Endothelial cell of umbilical vein (primary cell): ENCODE measurements around the gene FILIP1L. TPM values are rescaled to one million over a fixed set of nuclear protein-coding genes. Genes with fewer than 3 reads are reported as not detected.
A peak's percentile ranks its signal among the peaks of the same experiment; 100 is the strongest.

Experiments used
- BruUV-seq: library from RNA; stranded (reverse); fragments of 400-500 nt; replicated peaks from 2 replicates; lab custom pipeline; 2021; lab: Mats Ljungman, UMichigan
- CTCF ChIA-PET: fragments of 300-600, 350-600 bp; sonication (Branson Sonifier 250); formaldehyde crosslinking; loops from one replicate; lab custom pipeline; 2021; ENCODE audit warnings: antibody characterized with exemption, inconsistent platforms; lab: Charles Lee
- POLR2A ChIA-PET: fragments of 300-600, 350-600 bp; sonication (Branson Sonifier 250); formaldehyde crosslinking; loops from one replicate; lab custom pipeline; 2021; ENCODE audit warnings: antibody characterized with exemption, inconsistent platforms; lab: Charles Lee
- DNase-seq: peaks from one replicate; pipeline ENCODE4 v3.0.0-alpha.2; 2011; ENCODE audit warnings: low read depth, low spot score
- FAIRE-seq: peaks from 2 replicates; lab custom pipeline; 2011; peaks lifted over from hg19 to GRCh38; lab: Jason Lieb, UNC
- H2AFZ ChIP-seq: 2 replicates; pipeline ENCODE4 v1.6.0; 2012; ENCODE audit warnings: low read depth, low read length, control low read depth, inconsistent platforms
- H3K27ac ChIP-seq: 2 replicates; pipeline ENCODE4 v1.5.1; 2011; ENCODE audit warnings: low read depth, mild to moderate bottlenecking, control low read depth, low read length, moderate library complexity; ENCODE audit not compliant: insufficient read depth
- H3K27me3 ChIP-seq, 2 experiments: 2 replicates each; pipeline versions ENCODE4 v1.6.0 to v1.6.1; 2011; ENCODE audit warnings: low read length in 2 of 2, mixed read lengths in 1 of 2; ENCODE audit not compliant: control insufficient read depth in 2 of 2, insufficient read depth in 2 of 2
- H3K36me3 ChIP-seq, 2 experiments: 2 replicates in 1 of 2; 3 replicates in 1 of 2; pipeline ENCODE4 v1.5.1; 2011; ENCODE audit warnings: low read length in 2 of 2, mild to moderate bottlenecking in 1 of 2, moderate library complexity in 1 of 2; ENCODE audit not compliant: control insufficient read depth in 2 of 2, insufficient read depth in 2 of 2; ENCODE audit errors: extremely low read depth in 1 of 2
- H3K4me1 ChIP-seq: 3 replicates; pipeline ENCODE4 v1.5.1; 2011; ENCODE audit warnings: mild to moderate bottlenecking, low read length; ENCODE audit not compliant: control insufficient read depth, insufficient read depth; ENCODE audit errors: extremely low read depth
- H3K4me2 ChIP-seq: 2 replicates; pipeline ENCODE4 v1.6.1; 2011; ENCODE audit warnings: low read length, control low read depth, mixed read lengths; ENCODE audit not compliant: insufficient read depth
- H3K4me3 ChIP-seq, 3 experiments: fragments of 200-600 bp in 1 of 3; sonication (generic), shearing (Covaris generic) in 1 of 3; replicated peaks in 1 of 3; 2 replicates each; pipeline ENCODE4 v1.5.1; 2011 to 2016; ENCODE audit warnings: control low read depth in 3 of 3, low read length in 3 of 3, mild to moderate bottlenecking in 2 of 3, inconsistent platforms in 1 of 3, low read depth in 1 of 3, moderate library complexity in 1 of 3; ENCODE audit not compliant: insufficient read depth in 1 of 3
- H3K79me2 ChIP-seq: 2 replicates; pipeline ENCODE4 v1.6.0; 2012; ENCODE audit warnings: low read length, inconsistent platforms; ENCODE audit not compliant: control insufficient read depth, insufficient read depth
- H3K9ac ChIP-seq: replicated peaks from 2 replicates; pipeline ENCODE3; 2011; ENCODE audit warnings: low read length, control low read depth; ENCODE audit not compliant: insufficient read depth; ENCODE audit errors: extremely low read depth
- H3K9me1 ChIP-seq: replicated peaks from 3 replicates; pipeline ENCODE4 v1.6.0; 2011; ENCODE audit warnings: mild to moderate bottlenecking, low read length; ENCODE audit not compliant: control insufficient read depth, insufficient read depth; ENCODE audit errors: extremely low read depth
- H3K9me3 ChIP-seq: replicated peaks from 2 replicates; pipeline ENCODE4 v1.5.1; 2012; ENCODE audit warnings: low read length, inconsistent platforms; ENCODE audit not compliant: control insufficient read depth, insufficient read depth
- H4K20me1 ChIP-seq: replicated peaks from 2 replicates; pipeline ENCODE3; 2011; ENCODE audit warnings: mild to moderate bottlenecking, low read length; ENCODE audit not compliant: control insufficient read depth, insufficient read depth; ENCODE audit errors: extremely low read depth
- CTCF ChIP-seq, 2 donors: IDR thresholded peaks; 1 replicate in 1 of 2; 2 replicates in 1 of 2; pipeline ENCODE4 v1.5.1; 2011; ENCODE audit warnings: low read length in 2 of 2, mild to moderate bottlenecking in 2 of 2, moderate library complexity in 2 of 2, control low read depth in 1 of 2, inconsistent platforms in 1 of 2, low read depth in 1 of 2; ENCODE audit not compliant: insufficient read depth in 1 of 2; ENCODE audit errors: extremely low read depth in 1 of 2
- EZH2 ChIP-seq: IDR thresholded peaks from 2 replicates; pipeline ENCODE4 v1.6.1; 2012; ENCODE audit warnings: borderline replicate concordance, low read depth, mild to moderate bottlenecking, moderate library complexity, low read length, inconsistent platforms; ENCODE audit not compliant: severe bottlenecking
- FOS ChIP-seq: IDR thresholded peaks from 2 replicates; pipeline ENCODE4 v1.6.1; 2011; ENCODE audit warnings: mild to moderate bottlenecking, low read length, moderate library complexity, borderline replicate concordance; ENCODE audit not compliant: insufficient read depth
- GATA2 ChIP-seq: IDR thresholded peaks from 2 replicates; pipeline ENCODE4 v1.7.0; 2011; ENCODE audit warnings: low read depth, mild to moderate bottlenecking, moderate library complexity, mixed read lengths, low read length; ENCODE audit not compliant: insufficient read length, insufficient read depth
- JUN ChIP-seq: IDR thresholded peaks from 2 replicates; pipeline ENCODE4 v1.6.1; 2011; ENCODE audit warnings: borderline replicate concordance, low read depth; ENCODE audit not compliant: insufficient read length, insufficient read depth
- MAX ChIP-seq: IDR thresholded peaks from 2 replicates; pipeline ENCODE4 v1.6.1; 2011; ENCODE audit not compliant: insufficient read depth, insufficient read length
- MYC ChIP-seq: IDR thresholded peaks from one replicate; pipeline ENCODE4 v1.6.1; 2011; ENCODE audit warnings: mild to moderate bottlenecking, low read depth, low read length
- POLR2A ChIP-seq: IDR thresholded peaks from 2 replicates; pipeline ENCODE4 v1.6.1; 2012; ENCODE audit warnings: low read depth, mild to moderate bottlenecking, control low read depth, low read length
- POLR2AphosphoS5 ChIP-seq: IDR thresholded peaks from 2 replicates; pipeline ENCODE4 v1.6.1; 2012; ENCODE audit warnings: low read depth, mild to moderate bottlenecking, control low read depth, low read length, moderate library complexity; ENCODE audit not compliant: insufficient read depth
- dilution Hi-C: fragments of 300-500 bp; cut with MboI; formaldehyde crosslinking; loops from one replicate; pipeline ENCODE4 v1.15.0; 2019; ENCODE audit warnings: low sequenced_read_pairs; ENCODE audit not compliant: extremely low pct_ligation_motif_present
- intact Hi-C: fragments of 100-400 bp; cut with micrococcal nuclease; formaldehyde crosslinking; loops from one replicate; pipeline ENCODE4 v1.10.0; 2022
- polyA plus RNA-seq, 4 experiments: library from polyadenylated mRNA; depleted of rRNA in 3 of 4; stranded (reverse) in 3 of 4; unstranded in 1 of 4; fragments of >200 nt; gene quantifications; 2 replicates each; pipeline versions ENCODE4 v1.2.1 to v1.2.3, GENCODE V29; 2011 to 2012; ENCODE audit warnings: missing spikeins in 1 of 4
- total RNA-seq: library from RNA; stranded (reverse); gene quantifications from 2 replicates; pipeline ENCODE4 v1.2.3, GENCODE V29; 2021

The FILIP1L gene
- total and polyA plus RNA-seq, 2 donors (not counting 3 experiments of a cell fraction or from before 2014, with no cell fraction given): 26.0 to 29.9 TPM

- H3K27ac ChIP-seq: peak overlapping the region; percentile 75
- intact Hi-C loops: loop anchor here (1.0 to 5.0 kb wide), 6 partner anchors 51 to 287 kb away; no protein-coding TSS in a partner anchor
- H3K4me1 ChIP-seq: peaks cover 41% of the 10 kb centered on the region
- TF ChIP-seq MAX: no peak
- TF ChIP-seq JUN: no peak
- no peak for TF ChIP-seq EZH2
- TF ChIP-seq GATA2: no peak
- TF ChIP-seq MYC: no peak
- no peak for TF ChIP-seq POLR2AphosphoS5
- no peak for TF ChIP-seq POLR2A
- no peak for TF ChIP-seq FOS
- no peak for TF ChIP-seq CTCF (IDR thresholded peaks at IDR 0.05; ENCODE audit: extremely low read depth in 1 of 2, insufficient read depth in 1 of 2, low read depth in 1 of 2, low read length in 2 of 2)
- peak overlapping the region in 2 of 3 experiments; percentile 14 to 43 for H3K4me3 ChIP-seq
- H3K9ac ChIP-seq: peak overlapping the region; percentile 50
- BruUV-seq: TSS peak; percentile 90
- no peak overlapping the region for H2AFZ ChIP-seq
- no peaks in the 10 kb centered on the region for H4K20me1 ChIP-seq
- no peaks in the 10 kb centered on the region for H3K9me1 ChIP-seq
- ChIA-PET POLR2A (no interaction called here), CTCF (interaction anchor here (1.0 to 3.0 kb wide), 11 partner anchors 9 to 327 kb away, joined by 3 to 23 read pairs (median 4); no protein-coding TSS in a partner anchor)
- DNase-seq (peak; percentile 54), FAIRE-seq (peak; percentile 70)
- H3K9me3 ChIP-seq: peaks cover 5% of the 10 kb centered on the region
- no peaks in the 10 kb centered on the region for H3K79me2 ChIP-seq
- no peaks in the 10 kb centered on the region for H3K27me3 ChIP-seq
- H3K4me2 ChIP-seq: peak overlapping the region; percentile 35
- dilution Hi-C loops: no loop called here
- no peaks in the 10 kb centered on the region for H3K36me3 ChIP-seq
Observed at GRCh38 chr3:100158918-100159330, 44.6 kb upstream of the FILIP1L start.
